Endothelial cell of umbilical vein (primary cell): ENCODE measurements around the gene NEK6. TPM values are rescaled to one million over a fixed set of nuclear protein-coding genes. Genes with fewer than 3 reads are reported as not detected.

ENCODE experiments used
- Bru-seq: library from RNA; stranded (reverse); fragments of 400-500 nt; gene quantifications from one replicate; lab custom pipeline; 2021; lab: Mats Ljungman, UMichigan
- BruChase-seq, 2 experiments: library from RNA; stranded (reverse); fragments of 400-500 nt; gene quantifications; one replicate each; lab custom pipeline; 2021; lab: Mats Ljungman, UMichigan
- BruUV-seq: library from RNA; stranded (reverse); fragments of 400-500 nt; replicated peaks from 2 replicates; lab custom pipeline; 2021; lab: Mats Ljungman, UMichigan
- CTCF ChIA-PET: fragments of 300-600, 350-600 bp; sonication (Branson Sonifier 250); formaldehyde crosslinking; loops from one replicate; lab custom pipeline; 2021; ENCODE audit warnings: antibody characterized with exemption, inconsistent platforms; lab: Charles Lee
- POLR2A ChIA-PET: fragments of 300-600, 350-600 bp; sonication (Branson Sonifier 250); formaldehyde crosslinking; loops from one replicate; lab custom pipeline; 2021; ENCODE audit warnings: antibody characterized with exemption, inconsistent platforms; lab: Charles Lee
- DNase-seq: peaks from one replicate; pipeline ENCODE4 v3.0.0-alpha.2; 2011; ENCODE audit warnings: low read depth, low spot score
- FAIRE-seq: peaks from 2 replicates; lab custom pipeline; 2011; peaks lifted over from hg19 to GRCh38; lab: Jason Lieb, UNC
- H2AFZ ChIP-seq: 2 replicates; pipeline ENCODE4 v1.6.0; 2012; ENCODE audit warnings: low read depth, low read length, control low read depth, inconsistent platforms
- H3K27ac ChIP-seq: 2 replicates; pipeline ENCODE4 v1.5.1; 2011; ENCODE audit warnings: low read depth, mild to moderate bottlenecking, control low read depth, low read length, moderate library complexity; ENCODE audit not compliant: insufficient read depth
- H3K27me3 ChIP-seq, 2 experiments: 2 replicates each; pipeline versions ENCODE4 v1.6.0 to v1.6.1; 2011; ENCODE audit warnings: low read length in 2 of 2, mixed read lengths in 1 of 2; ENCODE audit not compliant: control insufficient read depth in 2 of 2, insufficient read depth in 2 of 2
- H3K36me3 ChIP-seq, 2 experiments: 2 replicates in 1 of 2; 3 replicates in 1 of 2; pipeline ENCODE4 v1.5.1; 2011; ENCODE audit warnings: low read length in 2 of 2, mild to moderate bottlenecking in 1 of 2, moderate library complexity in 1 of 2; ENCODE audit not compliant: control insufficient read depth in 2 of 2, insufficient read depth in 2 of 2; ENCODE audit errors: extremely low read depth in 1 of 2
- H3K4me1 ChIP-seq: 3 replicates; pipeline ENCODE4 v1.5.1; 2011; ENCODE audit warnings: mild to moderate bottlenecking, low read length; ENCODE audit not compliant: control insufficient read depth, insufficient read depth; ENCODE audit errors: extremely low read depth
- H3K4me2 ChIP-seq: 2 replicates; pipeline ENCODE4 v1.6.1; 2011; ENCODE audit warnings: low read length, control low read depth, mixed read lengths; ENCODE audit not compliant: insufficient read depth
- H3K4me3 ChIP-seq, 3 experiments: fragments of 200-600 bp in 1 of 3; sonication (generic), shearing (Covaris generic) in 1 of 3; replicated peaks in 1 of 3; 2 replicates each; pipeline ENCODE4 v1.5.1; 2011 to 2016; ENCODE audit warnings: control low read depth in 3 of 3, low read length in 3 of 3, mild to moderate bottlenecking in 2 of 3, inconsistent platforms in 1 of 3, low read depth in 1 of 3, moderate library complexity in 1 of 3; ENCODE audit not compliant: insufficient read depth in 1 of 3
- H3K79me2 ChIP-seq: 2 replicates; pipeline ENCODE4 v1.6.0; 2012; ENCODE audit warnings: low read length, inconsistent platforms; ENCODE audit not compliant: control insufficient read depth, insufficient read depth
- H3K9ac ChIP-seq: replicated peaks from 2 replicates; pipeline ENCODE3; 2011; ENCODE audit warnings: low read length, control low read depth; ENCODE audit not compliant: insufficient read depth; ENCODE audit errors: extremely low read depth
- H3K9me1 ChIP-seq: replicated peaks from 3 replicates; pipeline ENCODE4 v1.6.0; 2011; ENCODE audit warnings: mild to moderate bottlenecking, low read length; ENCODE audit not compliant: control insufficient read depth, insufficient read depth; ENCODE audit errors: extremely low read depth
- H3K9me3 ChIP-seq: replicated peaks from 2 replicates; pipeline ENCODE4 v1.5.1; 2012; ENCODE audit warnings: low read length, inconsistent platforms; ENCODE audit not compliant: control insufficient read depth, insufficient read depth
- H4K20me1 ChIP-seq: replicated peaks from 2 replicates; pipeline ENCODE3; 2011; ENCODE audit warnings: mild to moderate bottlenecking, low read length; ENCODE audit not compliant: control insufficient read depth, insufficient read depth; ENCODE audit errors: extremely low read depth
- MAX ChIP-seq: IDR thresholded peaks from 2 replicates; pipeline ENCODE4 v1.6.1; 2011; ENCODE audit not compliant: insufficient read depth, insufficient read length
- MYC ChIP-seq: IDR thresholded peaks from one replicate; pipeline ENCODE4 v1.6.1; 2011; ENCODE audit warnings: mild to moderate bottlenecking, low read depth, low read length
- POLR2AphosphoS5 ChIP-seq: IDR thresholded peaks from 2 replicates; pipeline ENCODE4 v1.6.1; 2012; ENCODE audit warnings: low read depth, mild to moderate bottlenecking, control low read depth, low read length, moderate library complexity; ENCODE audit not compliant: insufficient read depth
- dilution Hi-C: fragments of 300-500 bp; cut with MboI; formaldehyde crosslinking; loops from one replicate; pipeline ENCODE4 v1.15.0; 2019; ENCODE audit warnings: low sequenced_read_pairs; ENCODE audit not compliant: extremely low pct_ligation_motif_present
- intact Hi-C: fragments of 100-400 bp; cut with micrococcal nuclease; formaldehyde crosslinking; loops from one replicate; pipeline ENCODE4 v1.10.0; 2022
- long read RNA-seq: library from polyadenylated mRNA; stranded (forward); transcript quantifications from one replicate; pipeline ENCODE4 v2.0.0, GENCODE V29; 2021
- polyA minus RNA-seq, 3 experiments: library from RNA; depleted of rRNA, polyadenylated mRNA; stranded (reverse); fragments of >200 nt; gene quantifications; 1 replicate in 1 of 3; 2 replicates in 2 of 3; pipeline ENCODE4 v1.2.3, GENCODE V29; 2011
- polyA plus RNA-seq, 4 experiments: library from polyadenylated mRNA; depleted of rRNA in 3 of 4; stranded (reverse) in 3 of 4; unstranded in 1 of 4; fragments of >200 nt; gene quantifications; 2 replicates each; pipeline versions ENCODE4 v1.2.1 to v1.2.3, GENCODE V29; 2011 to 2012; ENCODE audit warnings: missing spikeins in 1 of 4
- total RNA-seq: library from RNA; stranded (reverse); gene quantifications from 2 replicates; pipeline ENCODE4 v1.2.3, GENCODE V29; 2021

The NEK6 gene
- total RNA-seq = 65.9 and 67.1 TPM in 2 replicates
- polyA plus RNA-seq = 64.3 and 96.1 TPM in 2 replicates
- 77.1 and 88.2 TPM in 2 replicates for polyA plus RNA-seq (2011; cell fraction: cytosol; rRNA removed)
- polyA plus RNA-seq (2011; cell fraction: nucleus; rRNA removed) = 79.5 and 84.6 TPM in 2 replicates
- polyA plus RNA-seq (2012) = 62.6 and 78.9 TPM in 2 replicates
- polyA minus RNA-seq = 111 and 153 TPM in 2 replicates
- polyA minus RNA-seq (2011; cell fraction: cytosol; rRNA and poly(A)+ RNA removed) = 5.1 TPM
- 48.7 and 63.7 TPM in 2 replicates for polyA minus RNA-seq (2011; cell fraction: nucleus; rRNA and poly(A)+ RNA removed)
- Bru-seq, nascent RNA = percentile 81 among the genes with signal in this experiment
- percentile 87 among the genes with signal in this experiment for BruChase-seq, experiment 1, labeled RNA remaining after a 6-hour chase
- BruChase-seq, experiment 2, labeled RNA remaining after a 2-hour chase = percentile 88 among the genes with signal in this experiment
- long read RNA-seq, transcript NEK6-214 (10 exons, 2,573 nt) = minor isoform, 6 of 250 reads
- long read RNA-seq, transcript NEK6-201 (10 exons, 3,447 nt) = major isoform, 177 of 250 reads
- long read RNA-seq, partial matches to known transcripts = 9 of 250 reads
- long read RNA-seq, other reads (novel, unspliced or antisense) = 58 of 250 reads

DNA sequence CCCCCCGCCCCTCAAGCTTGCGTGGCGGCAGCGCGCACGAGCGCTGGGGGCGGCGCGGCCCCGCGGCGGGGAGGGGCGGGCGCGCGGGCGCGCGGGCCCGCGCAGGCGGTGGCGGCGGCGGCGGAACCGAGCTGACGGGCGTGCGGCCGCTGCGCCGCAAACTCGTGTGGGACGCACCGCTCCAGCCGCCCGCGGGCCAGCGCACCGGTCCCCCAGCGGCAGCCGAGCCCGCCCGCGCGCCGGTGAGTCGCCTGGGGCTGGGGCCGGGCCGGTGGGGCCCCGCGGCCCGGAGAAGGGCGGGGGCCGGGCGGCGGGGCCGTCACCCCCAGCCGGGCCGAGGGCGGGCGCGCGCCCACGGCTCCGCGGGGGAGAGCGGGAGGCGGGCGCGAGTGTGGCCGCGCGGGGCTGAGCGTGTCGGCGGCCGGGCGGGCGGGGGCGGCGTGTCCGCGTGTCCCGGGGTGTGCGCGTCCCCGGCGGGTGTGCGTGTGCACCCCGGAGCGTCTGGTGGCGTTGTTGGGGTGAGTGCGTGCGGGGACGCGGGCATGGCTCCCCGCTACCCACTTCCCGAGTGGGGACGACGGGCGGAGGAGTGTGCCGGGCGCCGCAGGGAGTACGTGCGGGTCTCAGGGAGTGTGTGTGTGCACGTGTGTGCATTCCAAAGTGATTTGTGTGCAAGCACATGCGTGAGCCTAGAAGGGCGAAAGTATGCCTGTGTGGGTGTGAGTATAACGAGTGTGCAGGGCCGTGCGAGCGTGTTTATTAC, at the start of gene NEK6:
NEK6 (plus strand) TSS at position 106 of the 763 bp plus-strand sequence. CDS start 44,016 bp downstream, outside the sequence.
- no TSS peak for BruUV-seq
- FAIRE-seq (no peak), DNase-seq (peak; percentile 32)
- ChIA-PET POLR2A (no interaction called here), CTCF (interaction anchor here (1.0 to 1.7 kb wide), 2 partner anchors 125 to 131 kb away, joined by 3 read pairs; no protein-coding TSS in a partner anchor)
- Histone ChIP-seq H4K20me1 (no peaks in the 10 kb centered on the region), H3K9ac (peak within 1 kb of the TSS; percentile 84), H3K36me3 (no peaks in the 10 kb centered on the region), H3K4me2 (peak within 1 kb of the TSS; percentile 75), H3K9me3 (no peaks in the 10 kb centered on the region), H3K79me2 (peaks cover 46% of the 10 kb centered on the region), H3K27ac (peak within 1 kb of the TSS; percentile 76), H3K4me1 (peaks cover 38% of the 10 kb centered on the region), H2AFZ (peak within 1 kb of the TSS; percentile 24), H3K4me3 (peak within 1 kb of the TSS; percentile 4 to 90 (median 70)), H3K9me1 (no peaks in the 10 kb centered on the region), H3K27me3 (no peaks in the 10 kb centered on the region)
- intact Hi-C loops = loop anchor here (2.0 to 5.0 kb wide), 3 partner anchors 39 to 134 kb away; no protein-coding TSS in a partner anchor
- dilution Hi-C loops = no loop called here
- TF ChIP-seq MAX (peak; percentile 66), MYC (no peak), POLR2AphosphoS5 (peak; percentile 6)
